ENCODE data around the gene CAPN11. TPM values are rescaled to one million over a fixed set of nuclear protein-coding genes. Genes with fewer than 3 reads are reported as not detected.

Gene CAPN11
- polyA plus RNA-seq, 1 donor from 2014 or later = not detected

Small RNA genes lying within 50 kb of the gene (small RNA-seq; reads per million reads assigned to genes)
- gene RN7SL811P = 0 reads per million in 3 experiments

Other genes with a start within 250 kb of the CAPN11 start
- 66.4 and 70.7 TPM in 2 replicates for gene MRPL14, start 31.4 kb upstream of the CAPN11 start, polyA plus RNA-seq
- gene TMEM63B, start 31.3 kb upstream of the CAPN11 start, polyA plus RNA-seq = 49.9 and 67.5 TPM in 2 replicates
- gene MYMX, start 58.1 kb downstream of the CAPN11 start, polyA plus RNA-seq = not detected in 2 replicates
- gene SLC29A1, start 64.8 kb downstream of the CAPN11 start, polyA plus RNA-seq = 18.9 and 29.5 TPM in 2 replicates
- gene HSP90AB1, start 88.3 kb downstream of the CAPN11 start, polyA plus RNA-seq = 485 and 522 TPM in 2 replicates
- gene SLC35B2, start 98.7 kb downstream of the CAPN11 start, polyA plus RNA-seq = 44.5 and 64.9 TPM in 2 replicates
- gene NFKBIE, start 106.7 kb downstream of the CAPN11 start, polyA plus RNA-seq = 15.1 and 16.8 TPM in 2 replicates
- gene TMEM151B, start 111.6 kb downstream of the CAPN11 start, polyA plus RNA-seq = 66.0 and 82.1 TPM in 2 replicates
- gene AARS2, start 154.5 kb downstream of the CAPN11 start, polyA plus RNA-seq = 12.6 and 14.0 TPM in 2 replicates
- gene SPATS1, start 183.8 kb downstream of the CAPN11 start, polyA plus RNA-seq = not detected in 2 replicates
- gene CDC5L, start 228.9 kb downstream of the CAPN11 start, polyA plus RNA-seq = 27.3 and 28.9 TPM in 2 replicates

Measured in neural cell (in vitro differentiated cells).